ENCODE results near the gene ITSN2.
A peak's percentile ranks its signal among the peaks of the same experiment; 100 is the strongest.
"Not testable (repeated sequence)": the region's sequence is repeated elsewhere in the genome, so short reads cannot be mapped to it uniquely, and the experiment has no call there.

The ITSN2 gene

DNA sequence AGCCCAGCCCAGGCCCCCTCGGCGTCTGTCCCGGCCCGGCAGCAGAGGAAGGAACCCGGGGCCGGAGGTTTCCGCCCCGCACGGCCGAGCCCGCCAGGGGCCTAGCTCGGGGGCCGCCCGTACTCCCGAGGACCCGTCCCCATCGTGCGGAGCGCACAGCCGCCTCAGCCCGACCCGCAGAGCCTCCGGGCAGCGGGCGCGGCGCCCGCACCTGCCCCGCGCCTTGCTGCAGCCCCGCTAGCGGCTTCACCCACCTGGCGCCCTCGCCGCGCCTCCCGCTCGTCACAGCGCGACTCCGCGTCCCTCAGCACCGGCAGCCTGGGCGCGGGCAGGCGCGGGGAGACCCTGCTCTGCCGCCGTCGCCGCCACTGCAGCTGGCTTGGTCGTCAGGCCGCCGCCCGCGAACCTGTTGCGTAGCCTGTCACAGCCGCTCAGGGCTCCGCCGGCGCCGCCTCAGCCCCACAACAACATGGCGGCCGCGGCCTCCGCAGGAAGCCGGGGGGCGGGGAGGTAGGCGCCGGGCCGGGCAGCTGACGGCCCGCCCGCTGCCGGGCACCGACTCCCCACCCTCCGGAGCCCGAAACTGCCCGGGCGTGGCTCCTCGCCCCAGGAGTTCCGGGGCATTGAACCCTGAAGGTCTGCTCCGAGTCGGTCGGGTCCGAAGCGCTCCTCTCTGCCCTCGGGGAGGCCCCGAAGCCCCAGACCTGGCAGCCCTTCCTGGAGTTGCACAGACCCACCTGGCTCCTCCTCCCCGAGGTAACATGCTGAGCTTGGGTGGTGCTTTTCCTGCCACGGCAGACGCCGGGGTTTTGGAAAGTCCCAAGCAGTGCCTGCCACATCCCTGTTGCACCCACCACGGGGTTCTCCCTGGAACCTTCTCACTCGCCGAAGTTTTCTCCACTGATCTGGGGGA, at the start of gene ITSN2:
Gene ITSN2 (minus strand): TSS at position 487 of the 913 bp plus-strand sequence. CDS start 32,454 bp downstream, outside the sequence.
- Histone ChIP-seq H3K9ac (ENCODE audit: low read depth, low read length) (peak within 1 kb of the TSS; percentile 88), H3K4me1 (ENCODE audit: insufficient read depth, low read length) (no peaks in the 10 kb centered on the region), H3K36me3 (ENCODE audit: insufficient read depth, low read length) (no peaks in the 10 kb centered on the region), H3K9me3 (ENCODE audit: control insufficient read depth, insufficient read depth, low read length) (no peaks in the 10 kb centered on the region)

DNA sequence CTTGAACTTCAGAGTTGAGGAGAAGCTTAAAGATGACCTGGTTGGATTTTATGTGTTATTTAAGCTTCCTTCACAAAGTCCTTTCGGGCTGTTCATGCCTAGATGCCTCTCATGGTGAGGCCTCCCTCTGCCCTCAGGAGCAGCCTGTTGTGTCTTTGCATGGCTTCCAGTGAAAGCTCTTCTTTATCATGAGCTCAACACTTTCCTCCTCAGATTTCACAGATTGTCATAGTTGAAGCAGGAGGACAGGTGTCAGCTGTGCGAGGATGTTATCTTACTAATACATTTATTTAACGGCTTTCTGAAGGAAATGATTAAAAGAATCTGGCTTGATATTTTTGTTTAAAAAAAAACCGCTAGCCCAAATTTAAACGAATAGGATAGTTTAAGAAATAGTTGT, 48.8 kb upstream of the ITSN2 start:
- Histone ChIP-seq H3K4me1 (ENCODE audit: insufficient read depth, low read length) (no peaks in the 10 kb centered on the region), H3K36me3 (ENCODE audit: insufficient read depth, low read length) (no peaks in the 10 kb centered on the region), H3K9me3 (ENCODE audit: control insufficient read depth, insufficient read depth, low read length) (no peaks in the 10 kb centered on the region), H3K9ac (ENCODE audit: low read depth, low read length) (no peak overlapping the region)

DNA sequence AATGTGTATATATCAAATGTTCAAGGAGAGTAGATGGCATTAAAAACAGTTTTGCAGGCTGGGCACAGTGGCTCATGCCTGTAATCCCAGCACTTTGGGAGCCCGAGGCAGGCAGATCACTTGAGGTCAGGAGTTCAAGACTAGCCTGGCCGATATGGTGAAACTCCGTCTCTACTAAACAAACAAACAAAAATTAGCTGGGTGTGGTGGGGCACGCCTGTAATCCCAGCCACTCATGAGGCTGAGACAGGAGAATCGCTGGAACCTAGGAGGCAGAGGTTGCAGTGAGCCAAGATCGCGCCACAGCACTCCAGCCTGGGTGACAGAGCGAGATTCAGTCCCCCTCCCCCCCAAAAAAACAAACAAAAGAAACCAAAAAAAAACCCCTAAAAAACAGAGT, 48.4 kb upstream of the ITSN2 start:
- not testable (repeated sequence) for H3K9me3 ChIP-seq (ENCODE audit: control insufficient read depth, insufficient read depth, low read length); H3K4me1 ChIP-seq (ENCODE audit: insufficient read depth, low read length); H3K9ac ChIP-seq (ENCODE audit: low read depth, low read length); H3K36me3 ChIP-seq (ENCODE audit: insufficient read depth, low read length)

DNA sequence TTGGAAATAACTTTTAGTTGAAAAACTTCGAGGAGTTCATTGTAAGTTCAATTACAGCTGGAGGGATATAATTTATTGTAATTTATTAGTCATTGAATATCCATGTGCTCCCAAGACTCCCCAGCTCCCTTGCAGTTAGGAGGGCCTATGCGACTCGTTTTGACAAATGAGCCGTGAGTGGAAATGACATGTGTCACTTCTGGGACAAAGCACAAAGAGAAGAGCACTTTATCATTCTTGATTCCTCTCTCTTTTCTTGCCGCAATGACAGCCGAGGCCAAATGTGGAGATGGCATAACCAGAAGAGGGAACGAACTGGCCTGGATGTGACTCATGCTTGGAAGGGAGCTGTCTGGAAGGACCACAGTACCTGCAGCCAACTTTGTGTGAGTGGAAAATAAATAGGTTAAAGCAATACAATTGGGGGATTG, 44.2 kb upstream of the ITSN2 start:
- no peaks in the 10 kb centered on the region for H3K36me3 ChIP-seq (ENCODE audit: insufficient read depth, low read length)
- no peaks in the 10 kb centered on the region; the same call in 1 of the 2 replicates for H3K9me3 ChIP-seq (ENCODE audit: control insufficient read depth, insufficient read depth, low read length)
- H3K4me1 ChIP-seq (ENCODE audit: insufficient read depth, low read length): no peaks in the 10 kb centered on the region
- H3K9ac ChIP-seq (ENCODE audit: low read depth, low read length): no peak overlapping the region

DNA sequence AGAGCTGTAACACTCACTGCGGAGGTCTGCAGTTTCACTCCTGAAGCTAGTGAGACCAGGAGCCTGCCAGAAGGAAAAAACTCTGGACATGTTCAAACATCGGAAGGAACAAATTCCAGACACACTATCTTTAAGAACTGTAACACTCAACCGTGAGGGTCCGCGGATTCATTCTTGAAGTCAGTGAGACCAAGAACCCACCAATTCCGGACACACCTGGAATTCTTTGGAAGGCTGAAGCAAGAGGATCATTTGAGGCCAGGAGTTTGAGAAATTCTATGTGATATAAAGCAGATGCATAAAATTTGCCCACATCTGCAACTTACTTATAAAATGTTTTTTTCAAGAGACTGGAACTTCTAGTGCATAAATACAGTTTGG, 43.5 kb upstream of the ITSN2 start:
- Histone ChIP-seq H3K9ac (ENCODE audit: low read depth, low read length) (no peak overlapping the region), H3K4me1 (ENCODE audit: insufficient read depth, low read length) (no peaks in the 10 kb centered on the region), H3K9me3 (ENCODE audit: control insufficient read depth, insufficient read depth, low read length) (no peaks in the 10 kb centered on the region; the same call in 1 of the 2 replicates), H3K36me3 (ENCODE audit: insufficient read depth, low read length) (no peaks in the 10 kb centered on the region)

DNA sequence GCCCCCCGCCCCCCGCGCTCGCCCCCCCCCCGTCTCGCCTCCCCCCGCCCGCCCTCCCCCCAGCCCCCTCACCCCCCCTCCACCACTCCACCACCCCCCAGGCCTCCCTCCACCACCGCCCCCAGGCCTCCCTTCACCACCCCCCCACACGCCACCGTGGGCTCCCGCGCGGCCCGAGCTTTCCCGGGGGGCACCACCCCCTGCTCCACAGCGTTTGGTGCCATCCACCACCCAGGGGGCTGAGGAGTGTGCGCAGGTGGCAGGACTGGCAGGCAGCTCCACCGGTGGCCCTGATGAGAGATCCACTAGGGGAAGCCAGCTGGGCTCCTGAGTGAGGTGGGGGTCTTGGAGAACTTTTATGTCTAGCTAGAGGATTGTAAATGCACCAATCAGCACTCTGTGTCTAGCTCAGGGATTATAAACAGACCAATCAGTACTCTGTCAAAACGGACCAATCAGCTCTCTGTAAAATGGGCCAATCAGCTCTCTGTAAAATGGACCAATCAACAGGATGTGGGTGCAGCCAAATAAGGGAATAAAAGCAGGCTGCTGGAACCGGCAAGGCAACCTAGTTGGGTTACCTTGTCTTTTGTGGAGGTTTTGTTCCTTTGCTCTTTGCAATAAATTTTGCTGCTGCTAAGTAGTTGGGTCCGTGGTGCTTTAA, 43.0 kb upstream of the ITSN2 start:
- Histone ChIP-seq H3K9me3 (ENCODE audit: control insufficient read depth, insufficient read depth, low read length) (no peaks in the 10 kb centered on the region; the same call in 1 of the 2 replicates), H3K36me3 (ENCODE audit: insufficient read depth, low read length) (no peaks in the 10 kb centered on the region), H3K4me1 (ENCODE audit: insufficient read depth, low read length) (no peaks in the 10 kb centered on the region)

DNA sequence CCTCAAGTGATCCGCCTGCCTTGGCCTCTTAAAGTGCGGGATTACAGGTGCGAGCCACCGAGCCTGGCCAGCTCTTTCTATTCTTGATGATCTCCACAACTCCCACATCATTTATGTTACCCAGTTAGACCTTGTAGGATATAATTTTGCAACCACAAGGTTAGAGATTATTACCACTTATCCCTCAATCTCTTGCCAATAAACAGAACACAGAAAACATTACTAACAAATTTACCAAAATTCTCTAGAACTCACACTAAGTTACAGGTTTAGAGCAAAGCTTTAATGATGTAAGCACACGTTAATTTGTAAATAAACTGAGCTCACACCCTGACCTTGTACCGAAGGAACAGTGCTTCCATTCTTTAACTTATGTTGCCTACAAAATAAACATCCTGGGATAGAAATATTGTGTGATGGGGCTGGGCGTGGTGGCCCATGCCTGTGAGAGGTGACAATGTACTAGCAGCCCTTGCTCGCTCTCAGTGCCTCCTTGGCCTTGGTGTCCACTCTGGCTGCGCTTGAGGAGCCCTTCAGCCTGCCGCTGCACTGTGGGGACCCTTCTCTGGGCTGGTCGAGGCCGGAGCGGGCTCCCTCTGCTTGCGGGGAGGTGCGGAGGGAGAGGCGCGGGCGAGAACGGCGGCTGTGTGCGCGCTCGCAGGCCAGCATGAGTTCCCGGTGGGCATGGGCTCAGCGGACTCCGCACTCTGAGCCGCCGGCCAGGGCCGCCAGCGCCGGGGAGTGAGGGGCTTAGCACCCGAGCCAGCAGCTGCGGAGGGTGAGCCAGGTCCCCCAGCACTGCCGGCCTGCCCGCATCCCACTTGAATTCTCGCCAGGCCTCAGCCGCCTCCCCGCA, 42.1 kb upstream of the ITSN2 start:
- Histone ChIP-seq H3K36me3 (ENCODE audit: insufficient read depth, low read length) (no peaks in the 10 kb centered on the region), H3K9me3 (ENCODE audit: control insufficient read depth, insufficient read depth, low read length) (no peaks in the 10 kb centered on the region; the same call in 1 of the 2 replicates), H3K4me1 (ENCODE audit: insufficient read depth, low read length) (no peaks in the 10 kb centered on the region), H3K9ac (ENCODE audit: low read depth, low read length) (no peak overlapping the region)

More for the DNA sequence above, 43.0 kb upstream of the ITSN2 start:
- H3K9ac ChIP-seq (ENCODE audit: low read depth, low read length): no peak overlapping the region

DNA sequence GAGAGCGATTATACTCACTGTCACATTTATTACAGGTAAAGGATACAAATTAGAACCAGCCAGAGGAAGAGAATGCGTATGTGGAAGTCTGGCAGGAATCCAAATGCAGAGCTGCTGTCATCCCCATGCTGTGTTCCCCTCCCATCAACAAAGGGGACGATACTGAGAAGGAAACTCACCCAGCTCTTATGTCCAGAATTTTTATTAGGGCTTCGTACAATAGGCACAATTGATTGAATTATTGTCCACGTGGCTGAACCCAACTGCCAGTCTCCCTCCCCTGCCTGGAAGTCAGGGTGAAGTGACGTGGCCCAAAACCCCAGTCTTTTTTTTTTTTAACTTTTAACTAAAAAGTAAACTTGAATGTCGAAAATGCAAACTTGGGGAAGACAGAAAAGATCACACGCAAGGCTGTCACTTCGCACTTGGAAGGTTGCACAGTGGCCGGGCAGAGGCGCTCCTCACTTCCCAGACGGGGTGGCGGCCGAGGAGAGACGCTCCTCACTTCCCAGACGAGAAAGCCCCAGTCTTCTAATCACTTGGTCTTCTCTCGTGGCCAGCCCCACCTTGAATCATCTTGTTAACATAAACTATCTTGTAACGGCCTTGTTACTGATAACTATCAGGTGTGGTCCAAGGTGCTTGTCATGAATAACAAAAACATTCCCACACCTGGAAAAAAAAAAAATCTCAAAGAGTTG, 40.0 kb upstream of the ITSN2 start:
- Histone ChIP-seq H3K4me1 (ENCODE audit: insufficient read depth, low read length) (no peaks in the 10 kb centered on the region), H3K9ac (ENCODE audit: low read depth, low read length) (no peak overlapping the region), H3K9me3 (ENCODE audit: control insufficient read depth, insufficient read depth, low read length) (no peaks in the 10 kb centered on the region; the same call in 1 of the 2 replicates), H3K36me3 (ENCODE audit: insufficient read depth, low read length) (no peaks in the 10 kb centered on the region)

DNA sequence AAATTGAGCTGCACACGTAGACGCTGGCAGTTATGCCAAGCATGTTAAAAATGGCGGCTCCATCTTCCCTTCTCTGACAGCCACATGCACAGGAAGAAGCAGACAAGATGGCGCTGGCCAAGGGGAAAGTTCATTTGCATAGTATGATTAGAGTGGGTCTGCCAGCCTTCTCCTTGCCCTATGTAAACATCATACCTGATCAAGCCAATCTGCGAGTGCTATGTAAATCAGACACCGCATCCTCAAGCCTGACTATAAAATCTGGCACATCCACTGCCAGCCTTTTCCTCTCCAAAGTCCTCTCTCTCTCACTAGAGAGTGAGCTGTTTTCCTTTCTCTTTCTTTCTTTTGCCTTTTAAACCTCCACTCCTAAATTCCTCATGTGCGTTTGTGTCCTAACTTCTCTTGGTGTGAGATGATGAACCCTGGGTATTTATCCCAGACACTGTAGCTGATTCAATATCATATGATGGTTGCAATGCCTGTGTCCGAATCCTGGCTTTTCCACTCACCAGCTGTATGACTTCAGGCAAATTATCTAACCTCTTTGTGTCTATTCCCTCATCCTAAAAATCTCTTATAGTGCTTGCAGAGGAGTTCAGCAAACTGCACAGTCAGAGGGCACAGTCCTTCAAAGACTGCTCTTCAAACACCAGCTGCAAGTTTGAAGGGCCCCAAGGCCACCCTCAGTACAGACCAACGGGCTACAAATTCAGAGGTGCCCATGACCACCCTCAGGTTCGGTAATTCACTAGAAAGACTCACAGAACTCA, 39.3 kb upstream of the ITSN2 start:
- Histone ChIP-seq H3K9me3 (ENCODE audit: control insufficient read depth, insufficient read depth, low read length) (no peaks in the 10 kb centered on the region; the same call in 1 of the 2 replicates), H3K36me3 (ENCODE audit: insufficient read depth, low read length) (no peaks in the 10 kb centered on the region), H3K9ac (ENCODE audit: low read depth, low read length) (no peak overlapping the region), H3K4me1 (ENCODE audit: insufficient read depth, low read length) (no peaks in the 10 kb centered on the region)

DNA sequence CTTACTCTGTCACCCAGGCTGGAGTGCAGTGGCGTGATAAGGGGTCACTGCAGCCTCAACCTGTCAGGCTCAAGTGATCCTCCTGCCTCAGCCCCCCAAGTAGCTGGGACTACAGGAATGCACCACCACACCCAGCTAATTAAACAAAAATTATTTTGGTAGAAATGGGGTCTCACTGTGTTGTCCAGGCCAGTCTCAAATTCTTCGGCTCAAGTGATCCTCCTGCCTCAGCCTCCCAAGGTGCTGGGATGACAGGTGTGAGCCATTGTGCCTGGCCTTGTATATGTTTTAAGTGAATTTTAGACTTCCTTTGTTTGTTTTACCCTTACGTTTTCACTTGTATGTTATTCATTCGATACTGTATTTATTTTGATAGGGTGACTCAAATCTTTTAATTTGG, 34.7 kb upstream of the ITSN2 start:
- Histone ChIP-seq H3K9ac (ENCODE audit: low read depth, low read length) (no peak overlapping the region), H3K36me3 (ENCODE audit: insufficient read depth, low read length) (no peaks in the 10 kb centered on the region), H3K9me3 (ENCODE audit: control insufficient read depth, insufficient read depth, low read length) (no peaks in the 10 kb centered on the region), H3K4me1 (ENCODE audit: insufficient read depth, low read length) (no peaks in the 10 kb centered on the region)

DNA sequence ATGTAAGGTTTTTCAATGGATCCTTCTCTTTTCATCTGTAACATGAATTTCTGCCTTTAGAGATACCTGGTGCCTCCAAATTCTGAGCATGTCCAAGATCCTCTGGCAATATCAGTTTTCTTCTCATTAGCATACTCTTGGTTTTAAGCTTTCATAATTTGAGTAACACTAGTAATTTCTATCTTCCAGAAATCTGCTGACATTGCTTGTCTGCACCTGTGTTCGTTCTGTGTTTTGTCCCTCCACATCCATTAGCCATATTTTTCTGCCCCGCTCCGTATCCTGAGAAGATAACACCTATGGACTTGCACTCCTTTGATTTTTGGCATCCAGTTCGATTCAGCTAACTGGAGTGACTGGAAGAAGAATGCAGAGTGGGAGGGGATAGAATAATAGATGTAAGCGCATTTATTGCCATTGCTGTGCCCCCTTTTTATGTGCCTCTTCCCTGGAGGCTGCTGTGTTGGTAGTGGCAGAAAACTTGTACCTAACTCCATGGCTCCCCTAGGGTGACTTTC, 32.3 kb upstream of the ITSN2 start:
- Histone ChIP-seq H3K4me1 (ENCODE audit: insufficient read depth, low read length) (no peaks in the 10 kb centered on the region), H3K9me3 (ENCODE audit: control insufficient read depth, insufficient read depth, low read length) (no peaks in the 10 kb centered on the region), H3K9ac (ENCODE audit: low read depth, low read length) (no peak overlapping the region), H3K36me3 (ENCODE audit: insufficient read depth, low read length) (no peaks in the 10 kb centered on the region)

DNA sequence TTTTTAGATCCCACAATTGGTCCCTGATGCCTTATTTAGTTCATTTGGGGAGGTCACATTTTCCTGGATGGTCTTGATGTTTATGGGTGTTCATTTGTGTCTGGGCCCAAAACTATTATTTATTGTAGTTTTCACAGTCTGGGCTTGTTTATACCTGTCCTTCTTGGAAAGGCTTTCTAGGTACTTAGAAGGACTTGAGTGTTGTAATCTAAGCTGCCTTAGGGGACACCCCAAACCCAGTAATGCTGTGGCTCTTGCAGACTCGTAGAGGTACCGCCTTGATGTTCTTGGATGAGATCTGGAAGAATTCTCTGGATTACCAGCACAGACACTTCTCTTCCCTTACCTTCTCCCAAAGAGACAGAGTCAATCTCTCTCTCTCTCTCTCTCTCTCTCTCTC, 25.0 kb upstream of the ITSN2 start:
- no peaks in the 10 kb centered on the region for H3K36me3 ChIP-seq (ENCODE audit: insufficient read depth, low read length)
- no peaks in the 10 kb centered on the region for H3K4me1 ChIP-seq (ENCODE audit: insufficient read depth, low read length)
- no peaks in the 10 kb centered on the region for H3K9me3 ChIP-seq (ENCODE audit: control insufficient read depth, insufficient read depth, low read length)
- H3K9ac ChIP-seq (ENCODE audit: low read depth, low read length): no peak overlapping the region
